ENCODE results near the gene CEACAM6. TPM values are rescaled to one million over a fixed set of nuclear protein-coding genes. Genes with fewer than 3 reads are reported as not detected.

The CEACAM6 gene
- total RNA-seq, 1 donor, result not detected

DNA sequence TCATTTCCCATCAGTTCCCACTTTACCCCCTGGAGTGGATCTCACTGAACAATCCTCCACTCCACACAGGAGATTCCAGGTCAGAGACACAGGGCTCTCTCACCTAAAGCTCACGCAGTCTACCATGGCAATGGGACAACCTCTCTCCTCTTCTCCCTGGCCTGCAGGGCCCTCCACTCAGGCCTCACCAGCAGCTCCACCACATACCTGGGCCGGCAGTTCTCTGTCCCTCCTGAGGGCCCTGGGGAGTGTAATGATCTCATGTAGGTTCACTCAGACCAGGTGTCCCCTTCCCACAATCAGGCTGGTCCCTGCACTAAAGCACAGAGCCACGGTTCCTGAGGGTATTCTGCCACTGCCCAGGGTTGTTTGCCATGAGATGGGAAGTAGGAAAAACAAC lies 56.7 kb downstream of the CEACAM6 start:
- TF ChIP-seq, protein P1, sequence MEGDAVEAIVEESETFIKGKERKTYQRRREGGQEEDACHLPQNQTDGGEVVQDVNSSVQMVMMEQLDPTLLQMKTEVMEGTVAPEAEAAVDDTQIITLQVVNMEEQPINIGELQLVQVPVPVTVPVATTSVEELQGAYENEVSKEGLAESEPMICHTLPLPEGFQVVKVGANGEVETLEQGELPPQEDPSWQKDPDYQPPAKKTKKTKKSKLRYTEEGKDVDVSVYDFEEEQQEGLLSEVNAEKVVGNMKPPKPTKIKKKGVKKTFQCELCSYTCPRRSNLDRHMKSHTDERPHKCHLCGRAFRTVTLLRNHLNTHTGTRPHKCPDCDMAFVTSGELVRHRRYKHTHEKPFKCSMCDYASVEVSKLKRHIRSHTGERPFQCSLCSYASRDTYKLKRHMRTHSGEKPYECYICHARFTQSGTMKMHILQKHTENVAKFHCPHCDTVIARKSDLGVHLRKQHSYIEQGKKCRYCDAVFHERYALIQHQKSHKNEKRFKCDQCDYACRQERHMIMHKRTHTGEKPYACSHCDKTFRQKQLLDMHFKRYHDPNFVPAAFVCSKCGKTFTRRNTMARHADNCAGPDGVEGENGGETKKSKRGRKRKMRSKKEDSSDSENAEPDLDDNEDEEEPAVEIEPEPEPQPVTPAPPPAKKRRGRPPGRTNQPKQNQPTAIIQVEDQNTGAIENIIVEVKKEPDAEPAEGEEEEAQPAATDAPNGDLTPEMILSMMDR (IDR thresholded peaks at IDR 0.05; ENCODE audit: extremely low read depth, low read depth, low read length), result no peak
- Histone ChIP-seq H3K9me3 (ENCODE audit: low read depth, low read length) (no peaks in the 10 kb centered on the region), H3K4me2 (ENCODE audit: insufficient read depth, low read length) (no peak overlapping the region), H3K4me1 (ENCODE audit: insufficient read depth, low read length) (no peaks in the 10 kb centered on the region), H2AFZ (ENCODE audit: low read length) (no peak overlapping the region), H3K79me2 (ENCODE audit: insufficient read depth, low read length) (no peaks in the 10 kb centered on the region), H3K4me3 (ENCODE audit: insufficient read depth, low read length) (no peak overlapping the region), H4K20me1 (ENCODE audit: insufficient read depth, low read length) (no peaks in the 10 kb centered on the region), H3K36me3 (ENCODE audit: insufficient read depth, low read length) (no peaks in the 10 kb centered on the region), H3K27ac (ENCODE audit: low read depth, low read length) (no peak overlapping the region), H3K27me3 (ENCODE audit: insufficient read depth, low read length) (no peaks in the 10 kb centered on the region)
- DNase-seq (ENCODE audit: insufficient read length, low spot score, missing footprints), result no peak

DNA sequence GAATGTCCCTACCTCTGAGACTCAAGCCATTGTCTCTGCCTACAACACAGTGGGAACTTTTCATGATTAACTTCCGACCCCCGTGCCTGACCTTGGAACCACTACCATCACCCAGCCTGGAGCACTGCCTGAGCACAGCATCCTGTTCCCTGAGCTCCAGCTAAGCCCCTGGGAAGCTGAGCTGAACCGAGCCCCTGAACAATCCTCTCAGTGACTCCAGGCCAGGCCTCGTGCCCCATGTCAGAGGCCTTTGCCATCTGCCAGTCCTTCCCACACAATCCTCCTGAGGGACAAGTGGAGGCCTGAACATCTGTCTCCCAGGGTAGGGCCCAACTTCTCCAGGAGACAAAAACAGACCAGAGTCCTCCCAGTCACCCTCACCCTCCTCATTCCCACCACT lies 58.6 kb downstream of the CEACAM6 start:
- Histone ChIP-seq H3K27me3 (ENCODE audit: insufficient read depth, low read length) (peaks cover 5% of the 10 kb centered on the region), H3K36me3 (ENCODE audit: insufficient read depth, low read length) (no peaks in the 10 kb centered on the region), H3K79me2 (ENCODE audit: insufficient read depth, low read length) (no peaks in the 10 kb centered on the region), H3K27ac (ENCODE audit: low read depth, low read length) (no peak overlapping the region), H4K20me1 (ENCODE audit: insufficient read depth, low read length) (no peaks in the 10 kb centered on the region), H3K4me3 (ENCODE audit: insufficient read depth, low read length) (no peak overlapping the region), H3K4me2 (ENCODE audit: insufficient read depth, low read length) (no peak overlapping the region), H3K9me3 (ENCODE audit: low read depth, low read length) (no peaks in the 10 kb centered on the region), H2AFZ (ENCODE audit: low read length) (no peak overlapping the region), H3K4me1 (ENCODE audit: insufficient read depth, low read length) (no peaks in the 10 kb centered on the region)
- DNase-seq (ENCODE audit: insufficient read length, low spot score, missing footprints), result peak; percentile 4
- TF ChIP-seq, protein P1 (IDR thresholded peaks at IDR 0.05; ENCODE audit: extremely low read depth, low read depth, low read length), result no peak

DNA sequence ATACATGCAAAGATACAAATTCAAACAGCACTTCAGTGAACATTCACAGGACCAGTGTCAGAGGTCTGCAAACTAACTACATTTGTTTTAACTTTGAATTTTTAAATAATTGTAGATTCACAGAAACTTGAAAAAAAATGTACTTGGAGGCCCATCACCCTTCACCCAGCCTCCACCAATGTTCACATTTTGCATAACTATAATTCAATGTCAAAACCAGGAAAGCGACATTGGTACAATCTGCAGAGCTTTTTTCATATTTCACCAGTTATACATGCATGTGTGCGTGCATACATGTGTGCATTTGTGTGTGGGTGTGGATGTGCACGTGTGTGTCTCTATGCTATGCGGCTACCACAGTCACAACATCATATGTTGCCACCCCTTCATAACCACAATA lies 60.0 kb downstream of the CEACAM6 start:
- Histone ChIP-seq H3K4me3 (ENCODE audit: insufficient read depth, low read length) (no peak overlapping the region), H4K20me1 (ENCODE audit: insufficient read depth, low read length) (no peaks in the 10 kb centered on the region), H3K27me3 (ENCODE audit: insufficient read depth, low read length) (peaks cover 5% of the 10 kb centered on the region), H3K4me1 (ENCODE audit: insufficient read depth, low read length) (no peaks in the 10 kb centered on the region), H3K36me3 (ENCODE audit: insufficient read depth, low read length) (no peaks in the 10 kb centered on the region), H3K9me3 (ENCODE audit: low read depth, low read length) (no peaks in the 10 kb centered on the region), H2AFZ (ENCODE audit: low read length) (no peak overlapping the region), H3K4me2 (ENCODE audit: insufficient read depth, low read length) (no peak overlapping the region), H3K27ac (ENCODE audit: low read depth, low read length) (no peak overlapping the region), H3K79me2 (ENCODE audit: insufficient read depth, low read length) (no peaks in the 10 kb centered on the region)
- DNase-seq (ENCODE audit: insufficient read length, low spot score, missing footprints), result no peak
- TF ChIP-seq, protein P1 (IDR thresholded peaks at IDR 0.05; ENCODE audit: extremely low read depth, low read depth, low read length), result no peak

DNA sequence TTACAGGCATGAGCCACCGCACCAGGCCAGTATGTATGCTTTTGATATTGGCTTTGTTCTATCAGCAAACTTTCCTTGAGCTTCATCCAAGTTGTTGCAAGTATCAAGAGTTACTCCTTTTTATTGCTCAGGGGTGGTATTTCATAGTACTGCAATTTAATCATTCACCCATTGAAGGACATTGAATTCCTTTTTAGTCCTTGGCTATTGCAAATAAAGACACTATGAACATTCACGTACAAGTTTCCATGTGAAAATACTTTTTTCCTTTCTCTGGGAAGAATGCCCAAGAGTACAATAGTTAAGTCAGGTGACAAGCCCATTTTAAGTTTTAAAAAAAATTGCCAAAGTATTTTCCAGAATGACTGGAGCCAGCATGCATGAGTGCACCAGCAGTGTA lies 61.4 kb downstream of the CEACAM6 start:
- TF ChIP-seq, protein P1 (IDR thresholded peaks at IDR 0.05; ENCODE audit: extremely low read depth, low read depth, low read length), result no peak
- H3K27ac ChIP-seq (ENCODE audit: low read depth, low read length), result no peak overlapping the region
- H4K20me1 ChIP-seq (ENCODE audit: insufficient read depth, low read length), result no peaks in the 10 kb centered on the region
- no peaks in the 10 kb centered on the region for H3K79me2 ChIP-seq (ENCODE audit: insufficient read depth, low read length)
- peaks cover 5% of the 10 kb centered on the region for H3K27me3 ChIP-seq (ENCODE audit: insufficient read depth, low read length)
- no peaks in the 10 kb centered on the region for H3K36me3 ChIP-seq (ENCODE audit: insufficient read depth, low read length)
- no peak overlapping the region for H3K4me2 ChIP-seq (ENCODE audit: insufficient read depth, low read length)
- H3K9me3 ChIP-seq (ENCODE audit: low read depth, low read length), result no peaks in the 10 kb centered on the region
- H2AFZ ChIP-seq (ENCODE audit: low read length), result no peak overlapping the region
- H3K4me3 ChIP-seq (ENCODE audit: insufficient read depth, low read length), result no peak overlapping the region
- no peaks in the 10 kb centered on the region for H3K4me1 ChIP-seq (ENCODE audit: insufficient read depth, low read length)
- no peak for DNase-seq (ENCODE audit: insufficient read length, low spot score, missing footprints)

All from osteoblast (primary cell).